GM21619 (cell line): ENCODE results near the gene DYNLT1.

ENCODE experiments used
- ATAC-seq: cut with Tn5 transposase; IDR thresholded peaks from one replicate; pipeline ENCODE4 v1.9.1; 2021; ENCODE audit not compliant: unreplicated experiment

The DYNLT1 gene

GRCh38 chr6:158603261-158604047, 41.1 kb downstream of the DYNLT1 start:
- ATAC-seq: no peak

GRCh38 chr6:158599635-158600034, 44.9 kb downstream of the DYNLT1 start:
- no peak for ATAC-seq

GRCh38 chr6:158597565-158597964, 47.0 kb downstream of the DYNLT1 start:
- no peak for ATAC-seq

- ATAC-seq: no peak
Observed at GRCh38 chr6:158596861-158597260, 47.7 kb downstream of the DYNLT1 start.

GRCh38 chr6:158595223-158595622, 49.3 kb downstream of the DYNLT1 start:
- no peak for ATAC-seq

GRCh38 chr6:158593670-158594069, 50.9 kb downstream of the DYNLT1 start:
- no peak for ATAC-seq

DNA sequence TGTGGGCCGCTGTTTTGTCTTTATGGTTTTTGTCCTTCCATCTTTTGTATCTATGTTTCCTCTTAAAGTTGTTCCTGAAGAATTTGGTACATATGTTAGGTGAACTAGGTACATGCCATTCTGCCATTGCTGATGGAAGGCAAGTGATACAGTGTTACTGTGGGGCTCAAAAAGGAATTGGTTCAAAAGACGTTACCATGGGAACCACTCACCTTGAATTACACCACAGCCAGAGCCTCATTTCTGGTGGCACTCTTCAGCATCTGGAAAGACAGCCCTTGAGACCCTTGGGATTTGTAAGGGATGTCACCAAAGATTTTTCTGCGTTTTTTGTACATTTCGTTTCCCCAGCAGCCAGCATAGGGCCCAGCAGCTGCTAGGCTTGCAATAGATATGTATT, 52.7 kb downstream of the DYNLT1 start:
- no peak for ATAC-seq

DNA sequence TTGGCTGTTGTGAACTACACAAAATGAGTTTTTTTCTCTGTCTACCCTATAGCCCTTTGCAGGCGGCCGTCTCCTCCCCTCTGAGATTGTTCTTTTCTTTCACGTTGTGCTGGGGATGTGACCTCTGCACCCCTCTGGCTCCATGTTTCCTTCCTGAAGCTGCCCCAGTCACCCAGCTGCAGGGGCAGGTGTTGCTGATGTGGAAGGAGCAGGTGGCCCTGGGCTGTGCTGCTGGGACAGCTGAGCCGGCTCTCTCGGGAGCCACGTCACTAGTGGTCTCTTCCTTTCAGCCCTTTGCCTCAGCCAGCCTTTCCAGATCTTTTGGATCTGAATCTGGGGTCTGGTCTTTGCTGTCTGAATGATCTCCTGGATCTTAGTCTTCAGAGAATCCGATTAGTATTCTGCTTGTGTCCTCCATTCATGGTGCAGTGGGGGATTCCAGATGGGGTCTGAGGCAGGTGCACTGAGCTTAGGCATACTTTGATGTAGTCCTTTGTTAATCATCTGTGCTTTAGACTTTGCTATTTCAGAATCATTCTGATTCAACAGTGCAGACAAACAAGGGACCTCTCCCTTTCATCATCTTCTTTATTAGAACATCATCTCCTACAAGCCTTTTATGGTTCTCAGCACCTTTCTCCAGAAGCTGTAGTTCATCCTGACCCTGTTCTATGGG, 53.3 kb downstream of the DYNLT1 start:
- ATAC-seq: no peak

DNA sequence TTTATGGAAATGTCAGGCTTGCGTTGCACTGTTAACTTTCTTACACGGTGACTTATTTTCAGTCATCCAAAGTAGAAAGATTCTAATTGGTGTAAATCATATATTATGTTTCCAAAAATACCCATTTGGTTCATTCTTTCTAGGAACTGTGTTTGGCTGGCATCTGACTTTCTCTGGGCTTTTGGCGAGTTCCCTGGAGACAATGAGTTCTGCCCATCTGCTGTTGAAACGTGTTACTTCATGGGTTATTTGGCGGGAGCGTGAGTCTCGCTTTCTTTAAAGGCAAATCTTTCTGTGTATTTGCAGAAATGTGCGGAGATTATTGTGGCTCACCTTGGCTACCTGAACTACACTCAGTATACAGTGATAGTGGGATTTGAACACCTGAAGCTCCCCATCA, 55.2 kb downstream of the DYNLT1 start:
- ATAC-seq: no peak

- no peak for ATAC-seq
Observed at GRCh38 chr6:158586652-158587051, 57.9 kb downstream of the DYNLT1 start.
